Activated gamma-delta T cell (primary cell): Measurements from ENCODE around the gene SH3BP5.

Source experiments
- DNase-seq: peaks from one replicate; lab custom pipeline; 2025; lab: John Stamatoyannopoulos, UW

SH3BP5 gene

DNA sequence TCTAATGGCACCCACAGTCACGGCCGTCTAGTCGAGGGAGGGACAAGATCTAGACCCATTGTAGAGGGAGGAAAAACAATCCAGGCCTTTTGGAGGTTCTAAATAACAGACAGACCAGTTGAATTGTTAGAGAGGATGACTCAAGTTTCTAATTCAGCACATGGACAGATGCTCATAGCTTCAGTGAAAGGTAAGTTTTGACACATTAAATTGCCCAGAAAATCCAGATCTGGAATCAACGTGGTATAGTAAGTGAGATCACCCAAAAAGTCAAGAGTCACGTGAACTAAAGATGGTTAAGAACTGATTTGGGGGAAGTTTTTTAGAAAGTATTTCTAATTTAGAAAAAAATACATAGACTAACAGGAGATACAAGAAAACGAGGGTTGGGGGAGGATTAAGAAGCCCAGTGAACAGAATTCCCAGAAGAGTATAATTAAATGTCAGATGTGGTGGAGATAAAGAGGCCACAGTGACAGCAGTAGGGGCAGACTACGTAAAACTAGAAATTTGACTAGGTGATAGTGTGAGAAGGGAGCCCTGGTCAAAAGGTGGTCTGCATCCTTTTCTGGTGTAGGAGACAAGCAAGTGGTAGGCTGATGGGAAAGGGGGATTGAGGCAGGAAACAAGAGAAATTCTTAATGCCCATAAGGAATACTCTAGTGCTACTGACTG lies 79.2 kb downstream of the SH3BP5 start:
- DNase-seq, result no peak

DNA sequence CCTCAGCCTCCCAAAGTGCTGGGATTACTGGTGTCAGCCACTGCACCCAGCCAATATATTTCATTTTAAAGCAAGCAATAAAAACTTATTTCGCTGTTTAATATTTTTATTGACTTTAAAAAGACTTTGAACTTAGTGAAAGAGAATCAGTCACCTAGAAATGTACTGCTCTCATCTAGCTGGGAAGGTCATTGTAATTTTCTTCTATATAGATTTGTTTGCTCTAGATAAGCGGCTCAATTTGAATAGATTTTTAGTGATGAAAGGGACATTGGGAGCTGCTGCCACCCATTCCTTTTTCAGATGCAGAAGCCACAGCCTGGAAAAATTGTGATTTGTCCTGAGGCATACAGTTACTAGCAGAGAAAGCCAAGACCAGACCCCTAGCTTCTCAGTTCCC lies 86.2 kb downstream of the SH3BP5 start:
- no peak for DNase-seq

DNA sequence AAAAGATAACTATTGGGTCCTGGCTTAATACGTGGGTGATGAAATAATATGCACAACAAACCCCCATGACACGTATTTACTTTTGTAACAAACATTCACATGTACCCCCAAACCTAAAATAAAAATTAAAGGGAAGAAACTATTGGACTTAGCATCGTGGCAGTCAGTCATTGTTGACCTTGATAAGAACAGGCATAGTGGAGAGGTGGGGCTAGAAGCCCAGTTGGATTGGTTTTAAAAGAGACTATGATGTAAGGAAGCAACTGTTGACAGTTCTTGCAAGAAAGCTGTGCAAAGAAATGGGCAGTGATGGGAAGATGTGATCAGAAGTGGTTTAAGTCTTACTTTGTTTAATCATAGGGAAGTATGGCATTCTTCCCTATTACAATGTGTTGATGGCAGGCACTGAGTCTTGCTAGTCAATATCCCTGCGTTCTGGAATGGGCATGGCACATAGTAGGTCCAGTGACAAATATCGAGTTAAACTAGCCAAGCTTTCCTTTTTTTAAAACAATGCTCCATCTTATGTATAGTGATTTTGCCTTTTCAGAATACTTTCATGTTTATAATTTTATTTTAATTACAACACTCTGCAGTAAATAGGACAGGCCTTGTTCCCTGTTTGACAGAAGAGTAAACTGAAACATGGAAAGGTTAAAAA lies 88.4 kb downstream of the SH3BP5 start:
- DNase-seq, result no peak

DNA sequence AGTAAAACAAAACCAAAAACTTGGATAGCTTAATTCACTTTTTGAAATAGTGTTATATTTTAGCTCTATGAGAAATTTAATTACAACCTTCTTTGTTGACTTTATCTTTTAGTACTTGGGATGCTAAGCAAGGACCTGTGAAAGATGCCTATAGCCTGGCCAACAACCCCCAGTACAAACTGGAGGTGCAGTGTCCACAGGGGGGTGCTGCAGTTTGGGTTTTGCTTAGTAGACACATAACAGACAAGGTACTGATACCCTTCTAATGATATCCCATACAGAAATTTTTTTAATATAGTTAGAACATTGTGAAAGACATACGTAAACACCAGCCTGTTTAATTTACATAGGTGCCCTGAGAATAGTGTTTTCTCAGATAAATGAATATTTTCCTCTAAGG lies 91.0 kb downstream of the SH3BP5 start:
- DNase-seq, result no peak

DNA sequence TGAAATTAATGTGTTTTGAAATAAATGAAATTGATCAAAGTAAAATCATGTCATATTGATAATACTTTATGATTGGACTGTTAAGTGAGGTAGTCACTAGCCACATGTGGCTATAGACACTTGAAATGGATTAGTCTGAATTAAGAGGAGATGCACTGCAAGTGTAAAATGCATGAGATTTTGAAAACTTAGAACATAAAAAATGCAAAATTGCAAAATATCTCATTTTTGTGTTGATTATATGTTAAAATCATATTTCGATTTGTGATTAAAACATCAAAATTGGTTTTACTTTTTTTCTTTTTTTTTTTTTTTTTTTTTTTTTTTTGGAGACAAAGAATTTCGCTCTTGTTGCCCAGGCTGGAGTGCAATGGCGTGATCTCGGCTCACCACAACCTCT lies 103.1 kb downstream of the SH3BP5 start:
- no peak for DNase-seq

DNA sequence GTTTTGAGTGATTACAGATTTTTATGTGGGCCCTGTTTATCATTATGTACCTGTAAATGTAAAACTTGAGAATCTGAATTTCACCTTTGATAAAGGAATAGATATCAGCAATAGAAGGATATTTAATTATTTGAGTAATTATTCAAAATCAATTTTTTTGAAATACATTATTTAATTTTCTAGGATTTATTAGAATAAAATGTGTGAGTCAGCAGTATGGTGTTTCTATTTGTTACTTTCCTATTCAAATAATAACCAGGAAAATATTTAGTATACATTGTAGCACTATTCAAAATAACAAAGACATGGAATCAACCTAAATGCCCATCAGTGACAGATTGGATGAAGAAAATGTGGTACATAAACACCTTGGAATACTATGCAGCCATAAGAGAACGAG lies 104.2 kb downstream of the SH3BP5 start:
- DNase-seq, result no peak

DNA sequence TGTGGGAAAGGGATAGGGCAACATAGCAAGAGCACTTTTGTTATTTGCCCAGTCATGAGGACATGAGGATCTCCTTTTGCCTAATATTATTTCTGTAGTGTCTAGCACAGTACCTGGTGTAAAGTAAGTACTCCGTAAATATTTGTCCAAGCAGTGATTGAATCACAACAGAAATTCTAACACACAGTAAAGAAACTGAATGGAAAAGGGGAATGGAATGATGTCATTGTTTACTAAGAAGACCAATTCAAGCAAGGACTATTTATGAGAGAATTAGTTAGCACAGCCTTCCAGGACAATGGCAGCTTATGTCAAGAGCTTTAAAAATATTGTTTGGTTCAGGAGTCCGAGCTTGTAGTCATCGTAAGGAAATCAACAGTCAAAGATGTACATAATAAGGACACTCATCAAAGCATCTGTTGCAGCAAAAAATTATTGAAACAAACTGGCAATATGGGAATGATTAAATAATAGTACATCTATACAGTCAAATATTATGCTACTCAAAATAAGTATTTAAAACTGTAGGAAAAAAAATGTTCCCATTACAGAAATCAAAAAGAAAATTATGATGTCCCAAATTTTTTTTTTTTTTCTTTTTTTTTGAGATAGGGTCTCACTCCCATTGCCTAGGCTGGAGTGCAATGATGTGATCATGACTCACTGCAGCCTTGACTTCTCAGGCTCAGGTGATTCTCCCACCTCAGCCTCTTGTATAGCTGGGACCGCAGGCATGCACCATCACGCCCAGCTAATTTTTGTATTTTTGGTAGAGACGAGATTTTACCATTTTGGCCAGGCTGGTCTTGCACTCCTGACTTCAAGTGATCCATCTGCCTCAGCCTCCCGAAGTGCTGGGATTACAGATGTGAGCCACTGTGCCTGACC lies 108.5 kb downstream of the SH3BP5 start:
- no peak for DNase-seq

DNA sequence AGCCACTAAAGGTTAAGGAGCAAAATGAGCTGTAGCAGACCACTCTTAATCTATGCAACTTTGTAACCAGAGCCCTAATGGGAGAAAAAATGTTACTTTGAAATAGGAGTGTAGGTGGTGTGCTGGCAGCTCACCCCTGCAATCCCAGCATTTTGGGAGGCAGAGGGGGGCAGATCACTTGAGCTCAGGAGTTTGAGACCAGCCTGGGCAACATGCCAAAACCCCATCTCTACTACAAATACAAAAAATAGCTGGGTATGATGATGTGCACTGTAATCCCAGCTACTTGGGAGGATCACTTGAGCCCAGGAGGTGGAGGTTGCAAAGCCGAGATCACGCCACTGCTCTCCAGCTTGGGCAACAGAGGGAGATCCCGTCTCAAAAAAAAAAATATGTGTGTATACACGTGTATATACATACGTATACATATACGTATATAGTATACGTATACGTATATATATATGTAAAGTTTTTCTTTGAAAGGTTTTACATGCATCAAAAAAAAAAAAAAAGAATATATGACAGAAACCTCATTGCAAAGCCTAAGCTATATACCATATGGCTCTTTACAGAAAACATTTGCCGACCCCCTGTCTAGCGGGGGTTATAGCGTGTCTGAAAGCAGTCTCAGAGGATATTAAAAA lies 110.7 kb downstream of the SH3BP5 start:
- DNase-seq, result no peak

DNA sequence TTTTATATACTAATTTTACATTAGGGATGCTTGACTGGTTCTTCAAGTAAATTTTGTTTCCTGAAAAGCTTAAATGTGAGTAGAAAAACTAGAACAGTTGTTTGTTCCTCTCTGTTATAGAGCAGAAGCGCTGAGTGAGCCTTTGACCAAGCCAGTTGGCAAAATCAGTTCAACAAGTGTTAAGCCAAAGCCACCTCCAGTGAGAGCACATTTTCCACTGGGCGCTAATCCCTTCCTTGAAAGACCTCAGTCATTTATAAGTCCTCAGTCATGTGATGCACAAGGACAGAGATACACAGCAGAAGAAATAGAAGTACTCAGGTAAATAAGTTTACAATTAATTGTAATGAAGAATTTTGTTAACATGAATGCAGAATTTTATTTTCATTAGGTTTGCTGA lies 111.7 kb downstream of the SH3BP5 start:
- no peak for DNase-seq

DNA sequence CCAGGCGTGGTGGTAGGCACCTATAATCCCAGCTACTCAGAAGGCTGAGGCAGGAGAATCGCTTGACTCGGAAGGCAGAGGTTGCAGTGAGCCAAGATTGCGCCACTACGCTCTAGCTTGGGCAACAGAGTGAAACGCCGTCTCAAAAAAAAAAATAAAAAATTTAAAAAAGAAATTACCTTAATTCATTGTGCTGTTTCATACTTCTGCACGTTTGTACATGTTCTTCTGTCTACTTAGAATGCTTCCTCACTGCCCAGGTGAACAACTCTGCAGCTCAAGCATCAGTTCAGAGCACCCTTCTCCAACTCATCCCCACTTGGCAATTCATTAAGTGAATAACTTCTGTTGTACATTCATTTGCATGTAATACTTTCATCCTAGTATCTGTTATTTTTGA lies 112.3 kb downstream of the SH3BP5 start:
- DNase-seq, result no peak

DNA sequence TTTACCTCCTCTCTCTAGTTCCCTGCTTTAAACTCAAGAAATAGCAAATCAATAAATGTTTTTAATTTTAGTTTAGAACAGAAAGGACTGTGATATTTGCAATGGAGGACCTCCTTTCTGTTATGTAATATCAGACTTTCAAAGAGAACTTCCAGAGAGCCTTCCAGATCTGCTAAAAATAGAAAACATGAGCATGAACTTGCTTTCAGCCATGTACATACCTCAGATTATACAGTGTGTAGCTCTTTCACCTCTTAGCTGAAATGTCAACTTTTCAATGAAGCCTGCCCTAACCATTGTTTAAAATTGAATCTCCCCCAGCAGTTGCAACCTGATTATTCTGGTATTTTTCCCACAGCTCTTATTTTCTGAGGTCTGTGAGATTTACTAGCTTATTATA lies 113.7 kb downstream of the SH3BP5 start:
- no peak for DNase-seq

DNA sequence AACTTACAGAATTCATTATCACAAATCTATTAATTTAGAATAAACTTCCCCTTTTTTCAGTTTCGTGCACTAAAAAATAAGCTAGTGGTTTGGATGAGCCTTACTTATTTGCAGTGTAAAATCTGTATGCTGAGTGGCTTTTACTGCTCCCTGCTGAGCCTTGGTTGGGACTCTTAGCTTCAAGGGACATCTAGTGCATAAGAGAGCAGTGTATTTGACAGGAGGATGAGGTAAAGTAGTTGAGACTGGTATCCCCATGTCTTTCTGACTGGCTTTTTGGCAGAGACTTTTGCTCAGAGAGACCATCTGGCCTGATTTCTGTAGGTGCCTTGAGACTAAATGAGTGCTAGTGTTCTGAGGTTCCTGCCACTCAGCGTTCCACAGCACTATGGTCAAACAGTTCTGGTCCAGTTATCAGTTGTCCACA lies 114.5 kb downstream of the SH3BP5 start:
- no peak for DNase-seq

DNA sequence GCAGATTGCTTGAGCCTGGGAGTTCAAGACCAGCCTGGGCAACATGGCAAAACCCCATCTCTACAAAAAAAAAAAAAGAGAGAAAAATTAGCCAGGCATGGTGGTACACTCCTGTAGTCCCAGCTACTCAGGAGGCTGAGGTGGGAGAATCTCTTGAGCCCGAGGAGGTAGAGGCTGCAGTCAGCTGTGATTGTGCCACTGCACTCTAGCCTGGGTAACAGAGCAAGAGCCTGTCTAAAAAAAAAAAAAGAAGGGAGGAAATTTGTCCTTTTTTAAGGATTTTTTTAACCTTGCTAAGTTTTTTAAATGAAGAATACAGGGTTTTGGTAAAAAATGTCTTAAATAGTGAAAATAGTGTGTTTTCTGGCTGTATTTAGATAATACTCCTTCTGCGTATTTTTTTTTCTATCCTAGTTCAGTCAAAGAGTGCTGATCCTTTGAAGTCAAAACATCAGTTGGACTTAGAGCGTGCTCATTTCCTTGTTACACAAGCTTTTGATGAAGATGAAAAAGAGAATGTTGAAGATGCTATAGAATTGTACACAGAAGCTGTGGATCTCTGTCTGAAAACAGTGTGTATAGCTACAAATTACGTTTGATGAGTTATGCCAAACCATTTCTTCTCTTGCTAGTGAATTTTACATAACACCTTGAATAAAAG lies 115.2 kb downstream of the SH3BP5 start:
- no peak for DNase-seq

DNA sequence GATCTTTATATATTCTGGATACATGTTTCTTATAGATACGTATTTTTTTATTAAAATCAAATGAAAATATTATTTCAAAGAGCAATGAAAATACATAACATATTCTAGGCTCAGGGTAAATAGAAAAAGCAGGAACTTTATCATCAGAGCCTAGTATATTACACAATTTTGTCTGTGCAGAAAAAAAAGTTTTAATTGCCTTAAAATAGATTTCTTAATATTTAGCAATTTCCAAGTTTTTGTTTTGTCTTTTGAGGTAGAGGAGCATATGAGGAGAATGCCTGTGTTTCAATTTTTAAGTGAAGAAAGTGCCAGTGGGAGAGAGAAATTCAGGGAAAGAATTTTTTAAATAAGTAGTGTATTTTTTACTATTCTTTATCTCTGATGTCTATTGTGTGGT lies 115.9 kb downstream of the SH3BP5 start:
- no peak for DNase-seq

DNA sequence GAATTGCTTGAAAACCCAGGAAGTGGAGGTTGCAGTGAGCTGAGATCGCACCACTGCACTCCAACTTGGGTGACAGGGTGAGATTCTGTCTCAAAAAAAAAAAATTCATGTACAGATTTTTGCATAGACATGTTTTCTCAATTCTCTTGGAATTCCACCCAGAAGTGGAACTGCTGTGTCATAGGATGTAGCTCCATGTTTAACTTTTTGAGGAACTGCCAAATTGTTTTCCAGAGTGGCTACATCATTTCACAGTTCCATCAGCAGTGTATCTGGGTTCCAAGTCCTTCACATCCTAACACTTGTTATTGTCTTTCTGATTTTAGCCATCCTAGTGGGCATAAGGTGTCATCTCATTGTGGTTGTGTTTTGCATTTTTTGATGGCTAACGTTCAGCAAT lies 116.4 kb downstream of the SH3BP5 start:
- no peak for DNase-seq

DNA sequence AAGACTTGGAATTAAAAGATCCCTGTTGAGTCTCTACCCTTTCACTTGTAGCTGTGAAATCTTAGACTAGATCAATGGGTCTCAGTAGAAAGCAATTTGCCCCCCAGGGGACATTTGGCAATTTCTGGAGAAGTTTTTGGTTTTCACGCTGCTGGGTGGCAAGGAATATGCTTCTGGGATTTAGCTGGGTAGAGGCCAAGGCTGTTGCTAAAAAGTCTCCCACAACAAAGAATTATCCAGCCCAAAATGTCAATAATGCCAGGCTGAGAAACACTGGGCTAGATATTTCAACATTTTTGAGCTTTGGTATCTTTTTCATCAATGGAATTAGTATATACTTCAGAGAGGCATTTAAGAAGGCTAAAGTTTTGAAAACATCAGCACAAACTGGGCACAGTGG lies 117.6 kb downstream of the SH3BP5 start:
- DNase-seq, result no peak

DNA sequence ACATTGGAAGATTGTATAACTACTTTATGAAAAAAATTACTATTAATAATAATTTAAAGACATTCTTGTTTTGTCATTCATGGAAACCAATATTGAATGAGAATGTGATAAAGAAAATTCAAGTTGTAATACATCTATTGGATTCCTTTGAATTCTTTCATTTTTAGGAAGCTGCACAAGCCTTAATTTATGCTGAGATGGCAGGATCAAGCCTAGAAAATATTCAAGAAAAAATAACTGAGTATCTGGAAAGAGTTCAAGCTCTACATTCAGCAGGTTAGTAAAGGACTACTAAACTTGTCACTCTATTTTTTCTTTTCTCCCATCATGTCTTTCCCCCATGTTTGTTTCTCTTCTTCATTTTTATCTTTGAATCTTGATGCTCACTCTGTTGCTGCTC lies 120.4 kb downstream of the SH3BP5 start:
- no peak for DNase-seq

DNA sequence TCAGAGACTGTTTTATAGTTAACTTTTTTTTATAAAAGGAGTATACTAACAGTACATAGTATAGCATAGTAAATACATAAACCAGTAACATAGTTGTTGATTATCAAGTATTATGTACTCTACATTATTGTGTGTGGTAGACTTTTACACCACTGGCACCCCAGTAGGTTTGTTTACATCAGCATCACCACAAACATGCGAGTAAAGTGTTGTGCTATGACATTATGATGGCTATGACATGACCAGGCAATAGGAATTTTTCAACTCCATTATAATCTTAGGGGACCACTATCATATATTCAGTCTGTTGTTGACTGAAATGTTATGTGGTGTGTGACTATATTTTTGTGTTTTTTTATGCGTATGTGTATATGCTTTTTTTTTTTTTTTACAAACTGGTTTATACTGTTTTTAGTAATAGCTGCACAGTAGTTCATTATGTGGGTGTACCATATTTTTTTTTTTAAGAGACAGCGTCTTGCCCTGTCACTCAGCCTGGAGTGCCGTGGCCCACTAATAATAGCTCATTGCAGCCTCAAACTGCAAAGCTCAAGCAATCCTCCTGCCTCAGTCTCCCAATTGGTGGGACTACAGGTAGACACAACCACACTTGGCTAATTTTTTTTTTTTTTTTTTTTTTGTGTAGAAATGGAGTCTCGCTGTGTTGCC lies 124.4 kb downstream of the SH3BP5 start:
- DNase-seq, result no peak

DNA sequence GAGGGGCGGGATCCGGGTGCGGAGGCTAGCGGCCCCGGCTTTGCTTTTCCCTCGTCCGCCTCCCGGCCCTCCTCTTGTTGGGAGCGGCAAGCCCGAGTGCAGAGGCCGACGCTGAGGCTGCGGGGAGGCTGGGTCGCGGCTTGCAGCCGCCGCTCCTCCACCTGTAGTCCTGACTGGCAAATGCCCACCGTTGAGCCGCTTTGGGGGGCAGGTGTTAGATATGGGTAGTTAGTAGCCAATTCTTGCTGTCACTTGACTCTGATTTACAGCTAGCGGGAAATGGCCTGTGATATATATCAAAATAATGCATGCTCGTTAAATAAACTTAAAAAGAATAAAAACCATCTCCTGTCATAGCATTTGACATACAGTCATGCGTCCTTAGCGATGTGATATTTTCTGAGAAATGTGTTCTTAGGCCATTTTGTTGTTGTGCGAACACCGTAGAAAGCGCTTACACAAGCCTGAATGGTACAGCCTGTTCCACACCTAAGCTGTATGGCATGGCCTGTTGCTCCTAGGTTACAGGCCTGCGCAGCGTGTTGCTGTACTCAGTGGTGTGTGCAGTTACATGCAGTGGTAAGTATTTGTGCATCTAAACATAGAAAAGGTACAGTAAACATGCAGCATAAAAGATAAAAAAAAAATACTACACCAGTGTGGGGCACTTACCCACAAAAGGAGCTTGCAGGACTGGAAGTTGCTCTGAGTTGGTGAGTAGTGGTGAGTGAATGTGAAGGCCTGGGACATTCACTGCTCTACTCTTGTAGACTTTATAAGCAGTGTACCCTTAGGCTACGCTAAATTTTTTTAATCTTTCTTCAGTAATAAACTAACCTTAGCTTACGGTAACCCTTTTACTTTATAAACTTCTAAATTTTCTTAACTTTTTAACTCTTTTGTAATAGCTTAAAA lies 125.5 kb downstream of the SH3BP5 start:
- DNase-seq, result no peak

DNA sequence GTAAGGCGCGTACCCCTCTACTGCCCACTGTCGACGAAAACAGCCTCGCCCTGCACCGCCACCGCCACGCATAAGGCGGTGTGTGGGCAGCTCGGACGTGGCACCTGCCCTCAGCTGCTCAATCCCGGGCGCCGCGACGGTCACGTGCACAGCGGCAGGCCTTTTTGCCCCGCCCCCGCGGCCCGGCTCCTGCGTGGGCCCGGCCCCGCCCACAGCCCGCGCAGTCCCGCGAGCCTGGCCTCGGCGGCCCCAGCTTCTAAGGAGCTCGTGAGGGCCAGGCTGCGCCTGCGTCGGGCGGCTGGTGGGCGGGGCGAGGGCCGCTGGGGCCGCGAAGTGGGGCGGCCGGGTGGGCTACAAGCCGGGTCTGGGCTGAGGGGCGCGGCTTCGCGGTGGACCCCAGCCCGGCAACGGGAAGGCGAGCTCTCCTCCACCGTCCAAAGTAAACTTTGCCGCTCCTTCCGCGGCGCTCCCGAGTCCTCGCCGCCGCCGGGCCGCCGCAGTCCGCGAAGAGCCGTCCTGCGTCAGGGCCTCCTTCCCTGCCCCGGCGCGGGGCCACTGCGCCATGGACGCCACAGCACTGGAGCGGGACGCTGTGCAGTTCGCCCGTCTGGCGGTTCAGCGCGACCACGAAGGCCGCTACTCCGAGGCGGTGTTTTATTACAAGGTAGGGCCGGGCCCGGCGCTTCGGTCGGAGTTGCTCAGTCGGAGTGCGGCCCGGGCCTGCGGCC lies 126.3 kb downstream of the SH3BP5 start, which contains the start of gene CAPN7:
TSS of gene CAPN7 (plus strand) at position 313 of the 728 bp plus-strand sequence. CDS start at position 563, 250 bp downstream.
- no peak for DNase-seq
